HG03460 (cell line): Measurements from ENCODE around the gene ITIH1.
"Not testable (repeated sequence)": the region's sequence is repeated elsewhere in the genome, so short reads cannot be mapped to it uniquely, and the experiment has no call there.

Source experiments
- ATAC-seq: cut with Tn5 transposase; IDR thresholded peaks from one replicate; pipeline ENCODE4 v1.9.1; 2021; ENCODE audit not compliant: unreplicated experiment

The ITIH1 gene

GRCh38 chr3:52774901-52775864, 2.2 kb upstream of the ITIH1 start:
- no peak for ATAC-seq

- ATAC-seq, result no peak
Observed at GRCh38 chr3:52775877-52776276, 1.5 kb upstream of the ITIH1 start.

GRCh38 chr3:52776486-52776885, 913 bp upstream of the ITIH1 start:
- ATAC-seq, result not testable (repeated sequence)

- ATAC-seq, result no peak
Observed at GRCh38 chr3:52777959-52778805, 783 bp downstream of the ITIH1 start.

- ATAC-seq, result peak; percentile 63
Observed at GRCh38 chr3:52779011-52779836, 1.8 kb downstream of the ITIH1 start.

- ATAC-seq, result no peak
Observed at GRCh38 chr3:52779837-52780585, 2.6 kb downstream of the ITIH1 start.

GRCh38 chr3:52781741-52782140, 4.3 kb downstream of the ITIH1 start:
- no peak for ATAC-seq

- no peak for ATAC-seq
Observed at GRCh38 chr3:52782412-52783210, 5.2 kb downstream of the ITIH1 start.

- ATAC-seq, result no peak
Observed at GRCh38 chr3:52783211-52783555, 5.8 kb downstream of the ITIH1 start.

GRCh38 chr3:52784021-52784621, 6.7 kb downstream of the ITIH1 start:
- no peak for ATAC-seq

- no peak for ATAC-seq
Observed at GRCh38 chr3:52784931-52785590, 7.7 kb downstream of the ITIH1 start.

- no peak for ATAC-seq
Observed at GRCh38 chr3:52786330-52787215, 9.2 kb downstream of the ITIH1 start.

GRCh38 chr3:52787246-52787645, 9.8 kb downstream of the ITIH1 start:
- no peak for ATAC-seq

- ATAC-seq, result no peak
Observed at GRCh38 chr3:52787672-52788625, 10.6 kb downstream of the ITIH1 start.

GRCh38 chr3:52788890-52789745, 11.7 kb downstream of the ITIH1 start:
- no peak for ATAC-seq

GRCh38 chr3:52789746-52790040, 12.3 kb downstream of the ITIH1 start:
- ATAC-seq, result no peak
